ENCODE results near the gene PLPP3.
"Not testable (repeated sequence)": the region's sequence is repeated elsewhere in the genome, so short reads cannot be mapped to it uniquely, and the experiment has no call there.

Gene PLPP3

GRCh38 chr1:56578963-56579875, at the start of gene PLPP3:
Gene PLPP3, minus strand, starts transcription at chr1:56579563. Its CDS starts 547 bp downstream, at chr1:56579016.
- DNase-seq: no peak

- DNase-seq: no peak
These were observed 48.3 kb upstream of the PLPP3 start for GRCh38 chr1:56627636-56628039.

GRCh38 chr1:56627019-56627635, 47.8 kb upstream of the PLPP3 start:
- no peak for DNase-seq

- DNase-seq: no peak
These were observed 47.2 kb upstream of the PLPP3 start for GRCh38 chr1:56626546-56626945.

GRCh38 chr1:56625819-56626440, 46.6 kb upstream of the PLPP3 start:
- no peak for DNase-seq

- DNase-seq: no peak
These were observed 37.8 kb upstream of the PLPP3 start for GRCh38 chr1:56617141-56617540.

GRCh38 chr1:56610770-56611169, 31.4 kb upstream of the PLPP3 start:
- DNase-seq: not testable (repeated sequence)

GRCh38 chr1:56610097-56610496, 30.7 kb upstream of the PLPP3 start:
- not testable (repeated sequence) for DNase-seq

GRCh38 chr1:56595397-56596191, 16.2 kb upstream of the PLPP3 start:
- not testable (repeated sequence) for DNase-seq

- DNase-seq: no peak
These were observed 12.5 kb upstream of the PLPP3 start for GRCh38 chr1:56591909-56592308.

GRCh38 chr1:56590520-56591011, 11.2 kb upstream of the PLPP3 start:
- no peak for DNase-seq

- DNase-seq: no peak
These were observed 10.0 kb upstream of the PLPP3 start for GRCh38 chr1:56589369-56589768.

GRCh38 chr1:56586502-56586901, 7.1 kb upstream of the PLPP3 start:
- DNase-seq: no peak

- no peak for DNase-seq
These were observed 6.6 kb upstream of the PLPP3 start for GRCh38 chr1:56585985-56586384.

GRCh38 chr1:56584910-56585528, 5.7 kb upstream of the PLPP3 start:
- no peak for DNase-seq

- no peak for DNase-seq
These were observed 4.7 kb upstream of the PLPP3 start for GRCh38 chr1:56583957-56584468.

GRCh38 chr1:56580771-56581170, 1.4 kb upstream of the PLPP3 start:
- DNase-seq: no peak

- DNase-seq: no peak
These were observed 1.0 kb downstream of the PLPP3 start for GRCh38 chr1:56578138-56578962.

GRCh38 chr1:56577406-56578137, 1.8 kb downstream of the PLPP3 start:
- DNase-seq: no peak

- DNase-seq: no peak
These were observed 2.4 kb downstream of the PLPP3 start for GRCh38 chr1:56576880-56577405.

All from activated naive CD4-positive, alpha-beta T cell (primary cell).